ENCODE data around the gene TSEN34. TPM values are rescaled to one million over a fixed set of nuclear protein-coding genes. Genes with fewer than 3 reads are reported as not detected.
"Not testable (repeated sequence)": the region's sequence is repeated elsewhere in the genome, so short reads cannot be mapped to it uniquely, and the experiment has no call there.

TSEN34 gene
- total RNA-seq, 1 experiment from 2014 or later: 32.0 TPM

DNA sequence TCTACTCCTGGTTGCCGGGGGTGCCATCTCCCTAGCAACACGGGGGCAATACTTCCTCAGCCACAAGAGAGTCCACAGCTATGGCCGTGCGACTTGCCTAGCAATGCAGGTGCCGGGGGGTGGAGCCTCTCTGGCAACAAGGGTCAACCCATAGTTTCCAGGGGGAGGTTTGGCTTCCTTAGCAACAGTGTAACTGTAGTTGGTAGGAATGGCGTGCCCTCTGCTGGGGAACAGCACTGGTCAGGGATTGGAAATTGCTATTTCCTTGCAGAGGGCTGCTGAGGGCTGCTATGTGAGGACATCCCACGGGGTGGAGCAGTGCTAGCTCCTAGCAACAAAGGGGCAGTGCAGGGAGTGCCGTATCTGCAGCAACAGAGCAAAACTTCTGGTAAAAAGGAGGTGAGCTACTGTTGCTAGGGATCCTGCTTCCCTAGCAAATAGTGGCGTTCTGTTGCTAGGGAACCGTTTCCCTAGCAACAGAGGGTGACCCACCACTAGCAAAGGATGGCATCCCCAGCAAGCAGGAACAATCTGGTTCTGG, 11.1 kb upstream of the TSEN34 start (continued):
- no peak for TF ChIP-seq CTCF (IDR thresholded peaks at IDR 0.05)
- no peak for TF ChIP-seq TEAD1 (CRISPR knock-in tag; IDR thresholded peaks at IDR 0.05)
- TF ChIP-seq ZBTB21 (CRISPR knock-in tag; IDR thresholded peaks at IDR 0.05; ENCODE audit: borderline replicate concordance): 0 out of 2 replicates have a peak, but pooled peaks have one; percentile 24
- TF ChIP-seq ATF1 (CRISPR knock-in tag; IDR thresholded peaks at IDR 0.05): no peak

- H3K36me3 Mint-ChIP-seq: peaks cover 28% of the 10 kb centered on the region
- H3K27me3 Mint-ChIP-seq (ENCODE audit: low read depth): no peaks in the 10 kb centered on the region
- H3K9me3 Mint-ChIP-seq: no peaks in the 10 kb centered on the region
- ChIA-PET POLR2A (interaction anchor here (1.0 to 1.3 kb wide), 3 partner anchors 9 to 136 kb away, joined by 4 to 13 read pairs (median 5); partner anchors contain the start of gene MBOAT7), CTCF (interaction anchor here (0.7 to 2.3 kb wide), 15 partner anchors 9 to 259 kb away, joined by 3 to 84 read pairs (median 5); partner anchors contain the start of genes CNOT3, MBOAT7, TSEN34 and TTYH1)
- ATAC-seq (no peak), DNase-seq (ENCODE audit: low spot score) (no peak)
- peaks cover 17% of the 10 kb centered on the region for H3K4me1 Mint-ChIP-seq
- no peak overlapping the region for H3K27ac Mint-ChIP-seq
- no peak for TF ChIP-seq FOXK1 (CRISPR knock-in tag; IDR thresholded peaks at IDR 0.05)
- no peak for TF ChIP-seq ZNF121 (CRISPR knock-in tag; IDR thresholded peaks at IDR 0.05)
- TF ChIP-seq ZNF425 (CRISPR knock-in tag; conservative IDR thresholded peaks at IDR 0.05): no peak
- no peak for TF ChIP-seq NFATC4 (CRISPR knock-in tag; IDR thresholded peaks at IDR 0.05)
- no peak for TF ChIP-seq AR (CRISPR knock-in tag; IDR thresholded peaks at IDR 0.05)
- TF ChIP-seq ZNF671 (CRISPR knock-in tag; IDR thresholded peaks at IDR 0.05): no peak
- TF ChIP-seq, protein P1, sequence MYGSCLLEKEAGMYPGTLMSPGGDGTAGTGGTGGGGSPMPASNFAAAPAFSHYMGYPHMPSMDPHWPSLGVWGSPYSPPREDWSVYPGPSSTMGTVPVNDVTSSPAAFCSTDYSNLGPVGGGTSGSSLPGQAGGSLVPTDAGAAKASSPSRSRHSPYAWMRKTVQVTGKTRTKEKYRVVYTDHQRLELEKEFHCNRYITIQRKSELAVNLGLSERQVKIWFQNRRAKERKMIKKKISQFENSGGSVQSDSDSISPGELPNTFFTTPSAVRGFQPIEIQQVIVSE (CRISPR knock-in tag; IDR thresholded peaks at IDR 0.05; ENCODE audit: borderline replicate concordance): no peak
- TF ChIP-seq, protein P2, sequence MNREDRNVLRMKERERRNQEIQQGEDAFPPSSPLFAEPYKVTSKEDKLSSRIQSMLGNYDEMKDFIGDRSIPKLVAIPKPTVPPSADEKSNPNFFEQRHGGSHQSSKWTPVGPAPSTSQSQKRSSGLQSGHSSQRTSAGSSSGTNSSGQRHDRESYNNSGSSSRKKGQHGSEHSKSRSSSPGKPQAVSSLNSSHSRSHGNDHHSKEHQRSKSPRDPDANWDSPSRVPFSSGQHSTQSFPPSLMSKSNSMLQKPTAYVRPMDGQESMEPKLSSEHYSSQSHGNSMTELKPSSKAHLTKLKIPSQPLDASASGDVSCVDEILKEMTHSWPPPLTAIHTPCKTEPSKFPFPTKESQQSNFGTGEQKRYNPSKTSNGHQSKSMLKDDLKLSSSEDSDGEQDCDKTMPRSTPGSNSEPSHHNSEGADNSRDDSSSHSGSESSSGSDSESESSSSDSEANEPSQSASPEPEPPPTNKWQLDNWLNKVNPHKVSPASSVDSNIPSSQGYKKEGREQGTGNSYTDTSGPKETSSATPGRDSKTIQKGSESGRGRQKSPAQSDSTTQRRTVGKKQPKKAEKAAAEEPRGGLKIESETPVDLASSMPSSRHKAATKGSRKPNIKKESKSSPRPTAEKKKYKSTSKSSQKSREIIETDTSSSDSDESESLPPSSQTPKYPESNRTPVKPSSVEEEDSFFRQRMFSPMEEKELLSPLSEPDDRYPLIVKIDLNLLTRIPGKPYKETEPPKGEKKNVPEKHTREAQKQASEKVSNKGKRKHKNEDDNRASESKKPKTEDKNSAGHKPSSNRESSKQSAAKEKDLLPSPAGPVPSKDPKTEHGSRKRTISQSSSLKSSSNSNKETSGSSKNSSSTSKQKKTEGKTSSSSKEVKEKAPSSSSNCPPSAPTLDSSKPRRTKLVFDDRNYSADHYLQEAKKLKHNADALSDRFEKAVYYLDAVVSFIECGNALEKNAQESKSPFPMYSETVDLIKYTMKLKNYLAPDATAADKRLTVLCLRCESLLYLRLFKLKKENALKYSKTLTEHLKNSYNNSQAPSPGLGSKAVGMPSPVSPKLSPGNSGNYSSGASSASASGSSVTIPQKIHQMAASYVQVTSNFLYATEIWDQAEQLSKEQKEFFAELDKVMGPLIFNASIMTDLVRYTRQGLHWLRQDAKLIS (CRISPR knock-in tag; IDR thresholded peaks at IDR 0.05; ENCODE audit: borderline replicate concordance): no peak
- TF ChIP-seq ATF1 (CRISPR knock-in tag; IDR thresholded peaks at IDR 0.05): no peak
- no peak for TF ChIP-seq ZBTB21 (CRISPR knock-in tag; IDR thresholded peaks at IDR 0.05; ENCODE audit: borderline replicate concordance)
- no peak overlapping the region for H3K4me3 Mint-ChIP-seq
These were observed 10.4 kb upstream of the TSEN34 start for GRCh38 chr19:54180691-54181091.

GRCh38 chr19:54181894-54182293, 9.2 kb upstream of the TSEN34 start:
- POLR2A ChIA-PET; H3K27ac Mint-ChIP-seq; DNase-seq (ENCODE audit: low spot score); ATAC-seq; H3K27me3 Mint-ChIP-seq (ENCODE audit: low read depth); H3K9me3 Mint-ChIP-seq; H3K4me3 Mint-ChIP-seq: not testable (repeated sequence)
- Mint-ChIP-seq H3K36me3 (peaks cover 30% of the 10 kb centered on the region), H3K4me1 (peaks cover 18% of the 10 kb centered on the region)
- CTCF ChIA-PET: interaction anchor here (1.1 to 1.5 kb wide), 2 partner anchors 9 to 84 kb away, joined by 4 to 6 read pairs; partner anchors contain the start of gene TMC4
